Measurements from ENCODE around the gene SMPDL3B.

Gene SMPDL3B

DNA sequence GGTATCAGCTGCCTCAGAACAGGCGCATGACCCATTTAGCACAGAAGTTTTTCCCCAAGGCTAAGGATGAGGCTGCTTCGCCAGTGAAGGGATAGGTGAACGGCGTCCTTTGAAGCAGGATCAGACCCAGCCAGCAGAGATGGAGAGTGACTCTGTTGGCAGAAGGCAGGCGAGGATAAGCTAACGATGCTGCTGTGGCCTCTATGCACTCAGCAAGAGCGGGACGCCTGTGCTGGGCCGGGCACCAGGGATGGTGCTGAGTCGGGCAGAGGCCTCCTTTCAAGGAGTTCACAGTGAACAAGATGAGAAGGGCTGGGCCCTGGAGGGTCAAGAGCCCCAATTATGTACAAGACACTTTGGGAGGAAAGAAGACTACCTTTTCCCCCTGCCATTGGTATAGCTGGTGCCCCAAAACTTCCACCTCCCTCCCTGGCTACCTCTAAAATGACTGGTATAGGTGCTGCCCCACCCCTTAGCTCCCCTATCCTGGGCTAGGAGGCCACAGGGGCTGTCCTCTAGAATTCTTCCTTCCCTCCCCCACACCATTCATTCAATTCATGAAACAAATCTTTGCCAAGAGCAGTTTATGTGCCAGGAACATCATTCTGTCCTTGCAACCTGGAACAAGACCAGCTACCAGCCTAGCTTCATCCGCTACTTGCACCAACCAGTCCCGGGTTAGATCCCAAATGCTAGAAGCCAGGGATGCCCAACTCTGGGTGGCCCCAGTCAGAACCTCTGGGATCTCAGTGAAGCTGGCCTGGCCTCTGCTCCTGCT lies 32.5 kb downstream of the SMPDL3B start:
- DNase-seq (ENCODE audit: low read depth) = no peak
- TF ChIP-seq, protein P1, sequence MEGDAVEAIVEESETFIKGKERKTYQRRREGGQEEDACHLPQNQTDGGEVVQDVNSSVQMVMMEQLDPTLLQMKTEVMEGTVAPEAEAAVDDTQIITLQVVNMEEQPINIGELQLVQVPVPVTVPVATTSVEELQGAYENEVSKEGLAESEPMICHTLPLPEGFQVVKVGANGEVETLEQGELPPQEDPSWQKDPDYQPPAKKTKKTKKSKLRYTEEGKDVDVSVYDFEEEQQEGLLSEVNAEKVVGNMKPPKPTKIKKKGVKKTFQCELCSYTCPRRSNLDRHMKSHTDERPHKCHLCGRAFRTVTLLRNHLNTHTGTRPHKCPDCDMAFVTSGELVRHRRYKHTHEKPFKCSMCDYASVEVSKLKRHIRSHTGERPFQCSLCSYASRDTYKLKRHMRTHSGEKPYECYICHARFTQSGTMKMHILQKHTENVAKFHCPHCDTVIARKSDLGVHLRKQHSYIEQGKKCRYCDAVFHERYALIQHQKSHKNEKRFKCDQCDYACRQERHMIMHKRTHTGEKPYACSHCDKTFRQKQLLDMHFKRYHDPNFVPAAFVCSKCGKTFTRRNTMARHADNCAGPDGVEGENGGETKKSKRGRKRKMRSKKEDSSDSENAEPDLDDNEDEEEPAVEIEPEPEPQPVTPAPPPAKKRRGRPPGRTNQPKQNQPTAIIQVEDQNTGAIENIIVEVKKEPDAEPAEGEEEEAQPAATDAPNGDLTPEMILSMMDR (IDR thresholded peaks at IDR 0.05; ENCODE audit: control insufficient read depth, insufficient read depth, low read depth, low read length, missing control alignments) = no peak
- no peak overlapping the region for H3K4me3 ChIP-seq (ENCODE audit: control insufficient read depth, low read depth, low read length)

DNA sequence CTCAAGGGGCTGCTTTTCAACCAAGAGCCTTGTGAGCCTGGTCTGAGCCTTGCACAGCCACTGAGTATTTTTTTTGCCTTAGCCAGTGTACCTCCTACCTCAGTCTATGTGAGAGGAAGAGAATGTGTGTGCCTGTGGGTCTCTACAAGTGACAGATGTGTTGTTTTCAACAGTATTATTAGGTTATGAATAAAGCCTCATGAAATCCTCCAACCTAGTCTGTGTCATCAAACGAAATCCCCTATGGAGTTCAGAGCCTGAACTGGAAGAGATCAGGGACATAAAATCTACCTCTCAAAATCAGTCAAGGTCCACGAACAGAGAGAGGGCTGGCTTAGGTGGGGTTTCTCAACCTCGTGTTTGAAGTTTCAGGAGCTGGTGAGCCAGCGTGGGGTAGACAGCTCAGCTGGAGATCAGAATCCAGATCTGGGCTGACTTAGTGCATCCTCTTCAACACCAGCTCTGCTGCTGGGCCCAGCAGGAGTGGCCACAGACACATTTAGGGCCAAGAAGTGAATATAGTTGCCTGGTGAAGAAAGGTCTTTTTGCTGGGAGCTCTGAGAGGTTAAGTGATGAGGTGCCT lies 33.2 kb downstream of the SMPDL3B start:
- TF ChIP-seq, protein P1 (IDR thresholded peaks at IDR 0.05; ENCODE audit: control insufficient read depth, insufficient read depth, low read depth, low read length, missing control alignments) = no peak
- no peak overlapping the region for H3K4me3 ChIP-seq (ENCODE audit: control insufficient read depth, low read depth, low read length)

DNA sequence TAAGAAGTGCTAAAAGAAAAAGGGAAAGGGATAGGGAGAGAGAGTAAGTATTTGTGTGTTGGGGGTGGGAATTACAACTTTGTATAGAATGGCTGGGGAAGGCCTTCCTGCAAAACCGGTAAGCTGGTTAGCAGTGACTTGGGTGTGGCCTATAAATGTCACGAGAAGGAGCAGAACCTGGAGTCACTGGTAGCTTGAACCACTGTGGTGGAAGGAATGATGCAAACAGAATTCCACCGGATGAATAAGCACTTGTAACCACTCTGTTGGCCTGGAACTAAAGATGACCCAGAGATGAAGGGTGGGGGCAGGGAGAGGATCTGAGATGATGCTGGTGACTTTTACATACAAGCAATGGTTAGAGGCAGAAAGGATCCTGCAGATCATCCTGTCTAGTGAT lies 33.9 kb downstream of the SMPDL3B start:
- TF ChIP-seq, protein P1 (IDR thresholded peaks at IDR 0.05; ENCODE audit: control insufficient read depth, insufficient read depth, low read depth, low read length, missing control alignments) = no peak
- no peak overlapping the region for H3K4me3 ChIP-seq (ENCODE audit: control insufficient read depth, low read depth, low read length)
- peak; percentile 87 for DNase-seq (ENCODE audit: low read depth)

More for the DNA sequence above, 33.2 kb downstream of the SMPDL3B start:
- no peak for DNase-seq (ENCODE audit: low read depth)

DNA sequence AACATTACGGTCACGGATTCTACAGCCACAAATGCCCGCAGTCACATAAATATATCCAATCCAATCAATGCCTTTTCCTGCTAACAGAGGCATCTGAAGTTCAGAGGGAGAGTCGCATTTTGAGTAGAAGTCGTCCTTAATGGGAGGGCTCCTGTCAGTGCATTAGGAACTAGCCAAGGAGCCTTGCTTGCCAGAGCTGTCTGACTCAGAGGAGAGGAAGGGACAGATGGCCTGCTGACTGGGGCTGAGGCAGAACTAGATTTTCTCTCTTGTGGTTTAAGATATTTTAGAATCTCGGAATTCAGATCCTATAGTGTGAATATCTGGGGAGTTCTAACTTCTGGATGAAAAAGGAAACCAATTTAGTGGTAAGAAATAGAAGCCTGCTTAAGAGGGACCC lies 35.6 kb downstream of the SMPDL3B start:
- no peak overlapping the region for H3K4me3 ChIP-seq (ENCODE audit: control insufficient read depth, low read depth, low read length)
- DNase-seq (ENCODE audit: low read depth) = peak; percentile 48
- TF ChIP-seq, protein P1 (IDR thresholded peaks at IDR 0.05; ENCODE audit: control insufficient read depth, insufficient read depth, low read depth, low read length, missing control alignments) = no peak

DNA sequence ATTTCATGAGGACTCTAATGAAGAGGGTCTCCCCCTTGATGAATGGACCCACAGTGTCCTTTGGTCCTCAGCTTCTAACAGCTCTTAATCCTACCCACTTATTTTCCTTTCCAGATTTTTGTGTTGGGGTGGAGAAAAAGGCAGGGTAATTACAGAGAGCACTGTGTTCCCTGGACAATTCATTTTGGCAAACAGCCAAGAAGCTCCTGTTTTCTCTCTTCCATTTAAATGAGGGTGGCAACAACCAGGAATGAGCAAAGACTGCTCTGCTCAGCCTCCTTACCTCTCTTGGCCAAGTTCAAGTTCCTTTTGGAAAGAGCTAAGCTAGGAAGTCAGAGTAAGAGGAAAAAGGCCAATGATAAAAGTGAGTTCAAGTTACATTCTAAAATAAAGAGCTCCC lies 36.9 kb downstream of the SMPDL3B start:
- TF ChIP-seq, protein P1 (IDR thresholded peaks at IDR 0.05; ENCODE audit: control insufficient read depth, insufficient read depth, low read depth, low read length, missing control alignments) = no peak
- no peak for DNase-seq (ENCODE audit: low read depth)
- H3K4me3 ChIP-seq (ENCODE audit: control insufficient read depth, low read depth, low read length) = no peak overlapping the region

DNA sequence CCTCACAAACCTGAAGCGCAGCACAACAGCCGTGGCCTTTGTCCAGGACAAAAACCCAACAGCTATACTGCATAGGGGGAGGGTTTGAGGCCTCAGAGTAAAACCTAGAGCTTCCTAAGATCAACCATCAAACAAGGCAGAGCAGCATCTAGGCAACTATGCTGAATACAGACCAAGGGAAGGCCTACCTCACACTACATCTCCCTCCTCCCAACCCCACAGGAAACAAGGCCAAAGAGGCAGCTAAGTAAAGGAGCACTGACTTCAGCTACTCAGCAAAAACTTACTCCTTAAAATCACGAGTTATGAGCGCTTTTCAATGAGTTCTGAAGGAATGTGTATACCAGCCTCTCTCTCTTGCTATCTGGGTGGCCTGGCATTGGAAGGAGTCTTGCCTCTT lies 37.3 kb downstream of the SMPDL3B start:
- TF ChIP-seq, protein P1 (IDR thresholded peaks at IDR 0.05; ENCODE audit: control insufficient read depth, insufficient read depth, low read depth, low read length, missing control alignments) = no peak
- no peak overlapping the region for H3K4me3 ChIP-seq (ENCODE audit: control insufficient read depth, low read depth, low read length)
- no peak for DNase-seq (ENCODE audit: low read depth)
